Left lobe of liver (tissue), 1 donor: ENCODE data around the gene MSTO1. TPM values are rescaled to one million over a fixed set of nuclear protein-coding genes. Genes with fewer than 3 reads are reported as not detected.

ENCODE experiments used
- total RNA-seq: library from RNA; stranded (reverse); gene quantifications from one replicate; pipeline ENCODE4 v1.2.1, GENCODE V29; 2021
- donor health status: DM: no; HTN: yes; CAD: no.

The MSTO1 gene
- total RNA-seq, 1 donor from 2014 or later = 23.7 TPM

Other genes starting within 250 kb of the MSTO1 start
- 17.1 TPM for gene ASH1L, start 47.4 kb upstream of the MSTO1 start, total RNA-seq
- gene YY1AP1, start 78.6 kb downstream of the MSTO1 start, total RNA-seq = 20.4 TPM
- 62.7 TPM for gene DAP3, start 78.9 kb downstream of the MSTO1 start, total RNA-seq
- gene GON4L, start 247.0 kb downstream of the MSTO1 start, total RNA-seq = 19.9 TPM
- gene SYT11, start 249.3 kb downstream of the MSTO1 start, total RNA-seq = 0.58 TPM